Inferior parietal cortex (tissue), 1 donor: ENCODE results near the gene HPGD.

Experiments used
- DNase-seq: peaks from one replicate; pipeline ENCODE4 v3.0.0-alpha.2; 2016; ENCODE audit errors: extremely low spot score

HPGD gene

GRCh38 chr4:174522183-174523024, at the start of gene HPGD:
HPGD (minus strand) TSS chr4:174522488; CDS start chr4:174522451, 37 bp downstream.
- no peak for DNase-seq

GRCh38 chr4:174564529-174564928, 42.2 kb upstream of the HPGD start:
- no peak for DNase-seq

DNA sequence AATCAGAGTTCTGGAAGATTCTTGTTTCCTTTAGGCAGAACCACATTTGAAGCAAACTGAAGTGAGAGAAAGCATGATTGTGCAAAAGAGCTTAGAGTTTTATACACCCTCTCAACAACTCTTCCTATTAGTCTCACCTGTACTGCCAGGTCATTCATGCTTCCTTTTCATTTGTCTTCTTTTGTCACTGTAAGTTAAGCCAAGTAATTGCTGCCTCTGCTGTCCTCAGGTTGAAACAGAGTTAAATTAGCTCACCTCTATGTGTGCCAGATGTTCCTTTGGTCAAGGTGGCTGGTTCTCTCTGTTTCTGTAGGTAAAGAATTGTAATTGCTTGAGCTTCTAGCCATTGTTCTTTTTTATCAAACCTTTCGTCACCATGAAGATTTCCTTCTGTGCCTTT, 41.1 kb upstream of the HPGD start:
- no peak for DNase-seq

DNA sequence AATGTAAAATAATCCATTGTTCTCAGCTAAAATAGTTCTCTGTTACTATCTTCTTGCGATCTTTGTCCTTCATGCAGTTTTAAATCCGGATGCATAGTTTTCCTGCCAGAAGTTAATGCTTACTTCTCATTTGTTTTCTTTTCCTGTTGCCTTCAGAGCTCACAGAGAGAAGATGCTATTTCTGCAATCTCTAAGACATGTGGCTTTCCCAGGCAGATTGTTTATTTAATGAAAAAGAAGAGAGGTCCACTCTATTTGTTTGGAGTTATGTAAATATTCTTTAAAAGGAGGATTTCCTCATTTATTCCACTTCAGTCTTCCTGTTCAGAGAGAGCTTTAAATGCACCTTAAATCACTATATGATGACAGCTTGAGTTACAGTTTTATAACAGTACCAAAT, 39.3 kb upstream of the HPGD start:
- no peak for DNase-seq

- no peak for DNase-seq
Measured at GRCh38 chr4:174559894-174560293, 37.6 kb upstream of the HPGD start.

GRCh38 chr4:174555789-174556630, 33.7 kb upstream of the HPGD start:
- no peak for DNase-seq

DNA sequence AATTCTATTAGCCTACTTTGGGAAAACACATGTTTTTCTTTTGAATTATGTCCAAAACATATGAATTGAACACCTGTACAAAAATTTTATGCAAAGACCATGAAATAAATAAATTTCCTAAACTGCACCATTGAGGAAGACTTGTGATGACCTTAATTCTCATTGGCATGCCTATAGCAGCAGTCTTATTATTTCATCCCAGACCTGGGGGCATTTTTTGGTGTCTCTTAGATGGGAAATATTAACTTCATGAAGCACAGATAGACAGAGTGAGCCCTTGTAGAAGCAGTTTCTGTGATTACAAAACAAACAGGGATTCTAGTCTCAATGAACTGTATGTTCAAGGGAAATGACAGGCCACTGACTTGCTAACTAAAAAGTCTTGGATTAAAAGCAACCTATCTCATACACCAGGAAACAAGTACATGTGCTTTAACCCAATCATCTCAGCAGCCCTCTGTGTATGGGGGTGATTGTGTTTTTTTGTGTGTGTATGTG, 32.0 kb upstream of the HPGD start:
- DNase-seq: no peak

- DNase-seq: no peak
Measured at GRCh38 chr4:174553828-174554227, 31.5 kb upstream of the HPGD start.

DNA sequence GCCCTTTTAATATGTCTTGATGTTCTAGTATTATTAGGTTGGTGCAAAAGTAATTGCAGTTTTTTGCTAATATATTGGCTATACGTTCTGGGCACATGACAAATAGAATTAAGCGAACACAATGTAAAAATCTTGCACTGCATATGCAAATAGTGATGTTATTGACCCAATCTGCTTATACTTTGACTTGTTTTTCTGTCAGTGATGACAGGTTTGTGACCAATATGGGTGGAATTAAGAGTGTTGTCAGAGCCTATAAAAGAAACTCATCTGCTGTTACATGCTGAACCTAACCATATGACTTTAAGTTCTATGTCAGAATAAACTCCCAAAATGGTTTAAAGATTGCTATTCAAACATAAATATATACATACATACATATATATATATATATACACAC, 30.7 kb upstream of the HPGD start:
- DNase-seq: no peak

DNA sequence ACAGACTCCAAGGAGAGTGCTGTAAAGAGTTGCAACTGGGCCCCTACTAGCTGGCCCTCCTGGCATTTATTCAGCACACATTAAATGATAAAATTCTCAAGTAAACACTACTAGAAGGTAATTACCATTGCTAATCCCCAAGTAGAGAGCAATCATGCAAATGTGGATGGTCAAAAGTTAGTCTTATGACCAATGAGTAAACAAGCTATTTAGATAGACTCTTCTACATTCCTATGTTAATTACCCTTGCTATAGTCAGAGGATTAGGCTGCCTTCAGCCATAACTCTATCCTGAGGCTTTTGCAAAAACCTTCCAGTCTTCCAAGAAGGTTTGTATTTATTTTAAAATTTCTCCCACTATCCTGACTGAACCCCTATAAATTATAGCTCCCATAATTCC, 28.3 kb upstream of the HPGD start:
- DNase-seq: no peak

- no peak for DNase-seq
Measured at GRCh38 chr4:174549721-174550120, 27.4 kb upstream of the HPGD start.

- no peak for DNase-seq
Measured at GRCh38 chr4:174545268-174545667, 23.0 kb upstream of the HPGD start.

DNA sequence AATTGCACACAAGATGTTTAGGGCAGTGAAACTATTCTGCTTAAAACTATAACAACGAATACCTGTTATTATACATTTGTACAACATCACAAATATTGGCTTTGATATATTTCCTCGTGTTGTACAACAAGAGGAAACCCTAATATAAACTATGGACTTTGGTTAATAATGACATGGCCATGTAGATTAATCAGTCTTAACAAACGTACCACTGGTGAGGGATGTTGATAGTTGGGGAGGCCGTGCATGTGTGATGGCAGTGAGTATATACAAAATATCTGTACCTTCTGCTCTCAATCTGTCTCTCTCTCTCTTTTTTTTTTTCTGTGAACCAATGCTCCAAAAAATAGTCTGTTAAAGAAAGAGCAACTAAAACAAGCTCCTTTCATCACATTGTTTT, 22.2 kb upstream of the HPGD start:
- no peak for DNase-seq

DNA sequence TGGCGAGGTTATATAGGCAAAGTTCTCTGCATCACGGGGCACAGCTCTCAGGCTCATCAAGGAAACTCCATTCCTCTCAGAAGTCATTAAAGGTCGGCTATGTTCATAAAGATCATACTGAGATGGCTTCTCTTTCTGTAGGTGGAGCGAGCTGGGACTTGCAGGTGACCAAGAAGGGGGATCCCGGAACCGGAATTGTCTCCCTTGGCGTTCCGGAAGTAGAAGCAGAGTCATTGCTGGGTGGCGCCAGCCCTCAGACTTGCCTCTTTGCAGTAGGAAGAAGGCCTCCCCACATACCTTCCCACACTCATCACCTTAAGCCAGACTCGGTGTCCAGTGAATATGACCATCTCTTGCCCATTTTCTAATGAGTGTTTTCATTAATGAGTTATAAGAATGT, 17.9 kb upstream of the HPGD start:
- DNase-seq: no peak

GRCh38 chr4:174539571-174539970, 17.3 kb upstream of the HPGD start:
- no peak for DNase-seq

GRCh38 chr4:174538876-174539250, 16.6 kb upstream of the HPGD start:
- DNase-seq: no peak

GRCh38 chr4:174538123-174538875, 16.0 kb upstream of the HPGD start:
- DNase-seq: no peak

- no peak for DNase-seq
Measured at GRCh38 chr4:174537634-174538033, 15.3 kb upstream of the HPGD start.

DNA sequence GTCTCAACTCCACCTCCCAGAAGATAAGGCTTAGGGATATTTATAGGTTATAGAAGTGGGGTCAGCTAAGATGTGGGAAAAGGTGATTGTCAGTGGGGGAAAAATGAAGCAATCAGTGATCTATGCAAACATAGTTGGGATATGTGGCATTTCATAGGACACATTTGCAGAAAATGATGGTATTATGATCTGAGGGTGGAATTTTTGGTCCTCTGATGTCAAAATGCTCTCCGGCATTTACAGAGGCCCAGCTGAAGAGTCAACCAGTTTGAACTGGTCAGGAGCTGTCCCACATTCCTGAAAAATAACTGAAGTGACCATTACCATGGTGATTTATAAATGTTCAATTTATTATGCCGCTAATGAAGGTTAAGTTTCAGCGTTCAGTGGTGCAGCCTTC, 12.2 kb upstream of the HPGD start:
- no peak for DNase-seq

- no peak for DNase-seq
Measured at GRCh38 chr4:174532445-174532844, 10.2 kb upstream of the HPGD start.

GRCh38 chr4:174531486-174531885, 9.2 kb upstream of the HPGD start:
- no peak for DNase-seq

DNA sequence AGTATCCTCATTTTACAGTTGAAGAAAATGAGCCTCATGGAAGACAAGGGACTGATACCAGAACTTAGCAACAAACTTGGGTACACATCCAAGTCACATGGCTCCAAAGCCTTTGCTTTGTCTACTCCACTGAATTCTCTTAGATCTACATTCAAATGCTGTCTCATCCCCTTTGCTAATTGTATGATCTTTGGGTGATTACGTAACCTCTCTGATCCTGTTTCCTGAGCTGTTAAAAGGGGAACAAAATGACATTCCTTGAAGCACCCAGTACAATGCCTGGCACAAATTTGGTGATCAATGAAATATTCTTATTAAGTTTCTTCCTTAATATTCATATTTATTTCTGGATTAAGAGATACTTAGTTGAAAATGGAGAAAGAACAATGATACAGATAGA, 5.9 kb upstream of the HPGD start:
- DNase-seq: no peak
